ENCODE results near the gene RECQL5.

- TF ChIP-seq, protein P1, sequence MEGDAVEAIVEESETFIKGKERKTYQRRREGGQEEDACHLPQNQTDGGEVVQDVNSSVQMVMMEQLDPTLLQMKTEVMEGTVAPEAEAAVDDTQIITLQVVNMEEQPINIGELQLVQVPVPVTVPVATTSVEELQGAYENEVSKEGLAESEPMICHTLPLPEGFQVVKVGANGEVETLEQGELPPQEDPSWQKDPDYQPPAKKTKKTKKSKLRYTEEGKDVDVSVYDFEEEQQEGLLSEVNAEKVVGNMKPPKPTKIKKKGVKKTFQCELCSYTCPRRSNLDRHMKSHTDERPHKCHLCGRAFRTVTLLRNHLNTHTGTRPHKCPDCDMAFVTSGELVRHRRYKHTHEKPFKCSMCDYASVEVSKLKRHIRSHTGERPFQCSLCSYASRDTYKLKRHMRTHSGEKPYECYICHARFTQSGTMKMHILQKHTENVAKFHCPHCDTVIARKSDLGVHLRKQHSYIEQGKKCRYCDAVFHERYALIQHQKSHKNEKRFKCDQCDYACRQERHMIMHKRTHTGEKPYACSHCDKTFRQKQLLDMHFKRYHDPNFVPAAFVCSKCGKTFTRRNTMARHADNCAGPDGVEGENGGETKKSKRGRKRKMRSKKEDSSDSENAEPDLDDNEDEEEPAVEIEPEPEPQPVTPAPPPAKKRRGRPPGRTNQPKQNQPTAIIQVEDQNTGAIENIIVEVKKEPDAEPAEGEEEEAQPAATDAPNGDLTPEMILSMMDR (IDR thresholded peaks at IDR 0.05) = no peak
- no peak for TF ChIP-seq EZH2 (IDR thresholded peaks at IDR 0.05)
These were observed 56.6 kb downstream of the RECQL5 start for GRCh38 chr17:75610103-75610984.

Measured in neural progenitor cell (in vitro differentiated cells).